22Rv1 (cell line): ENCODE data around the gene PC.

Experiments
- H3K27ac ChIP-seq: fragments of 450-650 bp; 2 replicates; pipeline ENCODE4 v1.5.1; 2017
- ZFX ChIP-seq: fragments of 450-650 bp; IDR thresholded peaks from 2 replicates; pipeline ENCODE4 v1.6.1; 2017; ENCODE audit warnings: antibody characterized with exemption, borderline replicate concordance
- TF ChIP-seq, protein P1 (sequence below): fragments of 450-650 bp; IDR thresholded peaks from 2 replicates; pipeline ENCODE4 v1.5.1; 2017; ENCODE audit warnings: mild to moderate bottlenecking

Gene PC

DNA sequence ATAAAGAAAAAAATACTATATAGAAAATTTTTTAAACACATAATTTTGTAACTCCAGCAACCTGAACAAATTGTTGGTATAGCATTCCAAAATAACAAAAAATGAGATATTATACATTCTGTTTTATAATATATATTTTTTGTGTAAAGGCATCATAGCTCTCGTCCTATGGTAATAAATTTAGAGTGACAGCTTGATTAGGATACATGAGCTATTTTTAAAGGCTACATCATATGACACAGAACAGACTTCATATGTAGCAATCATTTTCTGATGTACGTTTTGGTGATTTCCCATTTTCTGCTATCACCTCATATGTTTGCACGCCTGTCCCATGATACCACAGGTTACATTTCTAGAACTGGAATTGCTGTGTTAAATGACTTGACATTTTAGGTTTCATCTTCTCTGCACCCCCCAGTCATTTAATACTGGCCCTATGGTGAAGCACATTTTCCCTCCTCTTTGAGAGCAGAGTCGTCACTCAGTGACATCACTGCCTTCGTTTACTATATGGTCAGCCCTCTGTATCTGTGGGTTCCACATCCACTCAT is 19.5 kb downstream of the PC start:
- H3K27ac ChIP-seq: no peak overlapping the region
- TF ChIP-seq, protein P1, sequence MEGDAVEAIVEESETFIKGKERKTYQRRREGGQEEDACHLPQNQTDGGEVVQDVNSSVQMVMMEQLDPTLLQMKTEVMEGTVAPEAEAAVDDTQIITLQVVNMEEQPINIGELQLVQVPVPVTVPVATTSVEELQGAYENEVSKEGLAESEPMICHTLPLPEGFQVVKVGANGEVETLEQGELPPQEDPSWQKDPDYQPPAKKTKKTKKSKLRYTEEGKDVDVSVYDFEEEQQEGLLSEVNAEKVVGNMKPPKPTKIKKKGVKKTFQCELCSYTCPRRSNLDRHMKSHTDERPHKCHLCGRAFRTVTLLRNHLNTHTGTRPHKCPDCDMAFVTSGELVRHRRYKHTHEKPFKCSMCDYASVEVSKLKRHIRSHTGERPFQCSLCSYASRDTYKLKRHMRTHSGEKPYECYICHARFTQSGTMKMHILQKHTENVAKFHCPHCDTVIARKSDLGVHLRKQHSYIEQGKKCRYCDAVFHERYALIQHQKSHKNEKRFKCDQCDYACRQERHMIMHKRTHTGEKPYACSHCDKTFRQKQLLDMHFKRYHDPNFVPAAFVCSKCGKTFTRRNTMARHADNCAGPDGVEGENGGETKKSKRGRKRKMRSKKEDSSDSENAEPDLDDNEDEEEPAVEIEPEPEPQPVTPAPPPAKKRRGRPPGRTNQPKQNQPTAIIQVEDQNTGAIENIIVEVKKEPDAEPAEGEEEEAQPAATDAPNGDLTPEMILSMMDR: no peak
- no peak for TF ChIP-seq ZFX

DNA sequence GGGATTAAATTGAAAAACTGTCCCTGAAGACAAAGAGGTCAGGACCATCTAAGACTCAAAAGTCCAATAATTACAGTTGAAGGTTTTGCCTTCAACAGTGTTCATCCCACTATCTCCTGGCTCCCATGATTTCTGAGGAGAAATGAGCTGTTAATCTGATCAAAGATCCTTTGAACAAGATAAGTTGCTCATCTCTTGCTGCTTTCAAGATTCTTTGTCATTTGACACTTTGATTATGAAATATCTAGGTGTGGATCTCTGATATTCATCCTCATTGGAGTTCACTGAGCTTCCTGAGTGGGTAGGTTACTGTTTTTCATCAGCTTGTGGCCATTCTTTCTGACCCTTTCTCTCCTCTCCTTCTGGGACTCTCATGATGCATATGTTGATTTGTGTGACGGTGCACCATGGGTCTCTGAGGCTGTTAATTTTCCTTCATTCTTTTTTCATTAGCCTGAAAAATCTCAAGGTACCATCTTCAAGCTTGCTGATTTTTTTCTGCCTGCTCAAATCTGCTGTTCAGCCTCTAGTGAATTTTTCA is 20.9 kb downstream of the PC start:
- no peak for TF ChIP-seq ZFX
- TF ChIP-seq, protein P1: no peak
- no peak overlapping the region for H3K27ac ChIP-seq

DNA sequence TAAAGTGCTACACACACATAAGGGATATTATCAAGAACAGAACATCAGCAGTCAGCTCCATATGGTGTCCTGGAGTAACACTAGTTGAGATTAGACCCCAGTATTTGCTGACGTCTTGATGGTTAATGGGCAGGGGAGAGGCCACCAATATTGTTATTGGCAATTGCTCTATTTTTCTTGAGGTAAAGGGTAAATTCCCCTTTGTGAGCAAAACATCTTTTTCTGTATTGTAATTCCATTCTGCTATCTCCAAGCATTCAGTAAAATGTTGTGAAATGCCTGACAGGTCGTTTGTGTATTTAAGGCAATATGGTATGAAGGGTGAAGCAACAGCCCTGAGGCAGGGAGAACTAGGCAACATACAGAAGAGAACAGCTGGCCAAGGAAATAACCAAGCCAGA is 21.9 kb downstream of the PC start:
- H3K27ac ChIP-seq: no peak overlapping the region
- TF ChIP-seq, protein P1: no peak
- no peak for TF ChIP-seq ZFX

DNA sequence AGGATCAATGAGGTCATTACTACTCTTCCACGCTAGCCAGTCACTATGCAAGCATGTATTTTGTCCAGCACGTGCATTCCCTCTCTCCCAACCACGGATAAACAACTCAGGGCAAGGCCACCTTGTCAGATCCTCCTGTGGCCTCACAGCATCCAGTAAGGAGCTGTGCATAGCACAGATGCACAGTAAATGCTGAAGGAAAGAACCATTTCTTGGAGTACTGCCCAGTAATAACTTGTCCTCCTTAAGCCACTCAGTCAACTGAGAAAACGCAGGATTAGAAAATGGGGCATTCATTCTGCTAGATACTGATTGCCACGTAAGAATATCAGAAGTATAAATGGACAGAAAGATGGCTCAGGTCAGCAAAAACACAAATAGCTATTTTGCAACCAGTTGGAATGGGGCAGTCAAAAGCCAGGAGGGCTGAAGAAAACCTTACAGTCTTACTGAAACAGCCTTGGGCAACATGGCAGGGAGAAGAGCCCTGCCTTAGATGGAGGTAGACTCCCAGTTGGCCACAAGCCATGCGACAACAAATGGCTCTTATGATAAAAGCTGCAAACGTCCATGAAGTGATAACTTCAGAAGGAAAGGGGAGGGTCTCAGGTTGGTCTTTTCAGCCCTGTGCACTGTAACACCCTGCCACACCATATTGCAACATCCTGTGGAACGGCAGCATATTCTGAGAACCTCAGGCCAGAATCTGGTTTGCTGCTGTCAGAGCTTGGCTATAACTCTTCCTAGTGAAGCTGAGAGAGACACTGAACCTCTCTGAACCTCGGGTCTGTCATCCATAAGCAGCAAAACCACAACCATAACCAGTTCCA is 23.0 kb downstream of the PC start:
- no peak for TF ChIP-seq ZFX
- TF ChIP-seq, protein P1: no peak
- peak overlapping the region; percentile 51 for H3K27ac ChIP-seq

DNA sequence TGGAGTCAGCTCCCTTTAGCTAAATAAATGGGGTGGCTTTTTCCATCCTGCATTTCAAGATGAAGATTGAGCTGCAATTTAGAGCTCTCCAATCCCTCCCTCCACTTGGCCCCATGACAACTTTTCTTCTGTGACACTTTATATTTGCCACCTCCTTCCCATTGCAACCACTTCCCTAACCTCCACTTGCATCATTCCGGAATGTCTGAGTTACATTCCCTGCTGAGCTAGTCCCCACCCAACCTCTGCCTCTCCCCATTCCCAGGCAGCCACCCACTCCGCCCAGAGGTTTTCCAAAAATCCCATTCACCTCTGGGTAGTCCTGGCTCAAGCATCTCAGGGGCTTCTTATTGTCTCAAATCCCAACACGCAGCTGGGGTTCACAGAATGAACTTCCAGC is 24.7 kb downstream of the PC start:
- TF ChIP-seq, protein P1: no peak
- TF ChIP-seq ZFX: no peak
- H3K27ac ChIP-seq: no peak overlapping the region

DNA sequence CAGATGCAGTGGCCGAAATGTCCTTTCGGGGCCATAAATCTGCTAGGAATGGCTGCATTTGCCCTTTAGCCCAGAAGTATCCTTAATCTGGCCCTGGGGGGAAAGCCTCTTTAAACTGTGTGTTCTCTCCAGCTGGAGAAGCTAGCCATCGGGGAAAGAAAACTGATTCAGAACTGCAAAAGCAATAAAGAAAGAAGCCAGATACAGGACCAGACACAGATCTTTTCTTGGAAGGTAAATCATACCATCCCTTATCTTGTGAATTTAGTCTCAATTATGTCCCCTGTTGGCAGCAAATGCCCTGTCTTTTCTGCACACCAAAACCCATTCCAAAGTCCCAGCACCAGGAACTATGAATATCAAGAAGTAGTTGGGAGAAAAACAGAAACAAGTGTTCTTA is 25.6 kb downstream of the PC start:
- TF ChIP-seq, protein P1: no peak
- H3K27ac ChIP-seq: peak overlapping the region; percentile 86

DNA sequence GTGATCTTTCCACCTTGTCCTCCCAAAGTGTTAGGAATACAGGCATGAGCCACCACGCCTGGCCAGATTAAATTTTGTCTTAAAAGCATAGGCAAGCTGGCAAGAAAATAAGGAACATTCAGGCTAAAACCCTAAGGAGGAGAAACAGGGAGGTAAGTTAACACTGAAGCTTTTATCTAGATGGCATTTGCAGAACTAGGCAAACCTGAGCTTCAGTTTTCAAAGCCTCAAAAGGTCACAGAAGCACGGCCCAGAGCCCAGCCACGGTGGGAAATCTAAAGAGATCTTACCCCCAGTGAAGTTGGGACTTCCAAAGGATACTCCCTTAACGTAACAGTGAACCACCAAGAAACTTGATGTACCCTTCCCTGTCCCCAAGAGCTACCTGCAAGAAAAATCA is 28.4 kb downstream of the PC start:
- H3K27ac ChIP-seq: peak overlapping the region; percentile 42
- TF ChIP-seq, protein P1: no peak
- no peak for TF ChIP-seq ZFX
